HG03575 (cell line): ENCODE results near the gene ESPNL.

Experiments used
- ATAC-seq: cut with Tn5 transposase; IDR thresholded peaks from one replicate; pipeline ENCODE4 v1.9.1; 2021; ENCODE audit not compliant: unreplicated experiment, insufficient number of reproducible peaks, low FRiP score; ENCODE audit errors: extremely low read depth

The ESPNL gene

DNA sequence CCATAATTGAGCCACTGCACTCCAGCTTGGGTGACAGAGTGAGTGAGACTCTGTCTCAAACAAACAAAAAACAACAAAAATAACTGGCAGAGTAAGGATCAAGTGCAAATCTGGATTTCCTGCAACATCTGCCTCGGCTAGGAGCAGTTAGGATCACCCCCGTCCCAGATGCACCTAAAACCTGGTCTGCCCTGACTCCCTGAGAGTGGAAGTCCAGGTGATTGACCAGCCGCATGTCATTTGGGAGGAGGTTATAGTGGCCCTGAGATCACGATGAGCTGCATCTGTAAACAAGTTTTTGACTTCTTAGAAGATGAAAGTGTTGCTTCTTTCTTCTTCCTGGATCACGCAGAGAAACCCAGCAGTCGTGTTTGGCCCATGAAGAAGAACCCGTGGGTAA, 5.0 kb upstream of the ESPNL start:
- no peak for ATAC-seq

DNA sequence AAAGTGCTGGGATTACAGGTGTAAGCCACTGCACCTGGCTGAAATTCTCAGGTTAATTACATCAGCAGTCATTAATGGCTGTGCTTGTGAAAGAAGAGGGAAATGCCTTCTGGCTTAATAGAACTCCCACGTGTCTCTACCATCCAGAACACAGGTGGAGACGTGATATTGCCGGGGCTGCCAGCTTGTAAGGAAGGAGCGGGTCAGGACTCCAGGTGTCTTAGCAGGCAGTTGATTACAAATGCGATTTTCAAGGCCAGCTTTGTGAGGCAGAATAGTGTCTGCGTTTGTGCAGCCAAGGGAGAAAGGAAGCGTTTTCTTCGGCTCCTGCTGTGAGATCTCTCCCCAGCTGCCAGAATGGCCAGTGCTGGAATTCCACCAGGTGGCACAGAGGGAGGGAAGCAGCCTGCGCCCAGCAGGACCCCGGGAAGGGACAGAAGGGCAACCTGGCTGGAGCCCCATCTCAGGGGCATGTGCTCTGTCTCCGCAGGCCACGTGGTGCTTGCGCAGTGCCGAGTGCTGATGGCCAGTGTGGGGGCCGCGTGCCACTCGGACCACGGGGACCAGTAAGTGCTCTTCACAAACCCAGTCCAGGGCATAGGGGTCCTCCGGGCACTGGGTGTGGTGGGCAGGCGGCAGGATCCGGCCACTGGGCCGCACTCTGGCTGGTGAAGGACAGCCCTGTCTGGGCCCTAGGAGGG, 3.7 kb upstream of the ESPNL start:
- ATAC-seq, result no peak

DNA sequence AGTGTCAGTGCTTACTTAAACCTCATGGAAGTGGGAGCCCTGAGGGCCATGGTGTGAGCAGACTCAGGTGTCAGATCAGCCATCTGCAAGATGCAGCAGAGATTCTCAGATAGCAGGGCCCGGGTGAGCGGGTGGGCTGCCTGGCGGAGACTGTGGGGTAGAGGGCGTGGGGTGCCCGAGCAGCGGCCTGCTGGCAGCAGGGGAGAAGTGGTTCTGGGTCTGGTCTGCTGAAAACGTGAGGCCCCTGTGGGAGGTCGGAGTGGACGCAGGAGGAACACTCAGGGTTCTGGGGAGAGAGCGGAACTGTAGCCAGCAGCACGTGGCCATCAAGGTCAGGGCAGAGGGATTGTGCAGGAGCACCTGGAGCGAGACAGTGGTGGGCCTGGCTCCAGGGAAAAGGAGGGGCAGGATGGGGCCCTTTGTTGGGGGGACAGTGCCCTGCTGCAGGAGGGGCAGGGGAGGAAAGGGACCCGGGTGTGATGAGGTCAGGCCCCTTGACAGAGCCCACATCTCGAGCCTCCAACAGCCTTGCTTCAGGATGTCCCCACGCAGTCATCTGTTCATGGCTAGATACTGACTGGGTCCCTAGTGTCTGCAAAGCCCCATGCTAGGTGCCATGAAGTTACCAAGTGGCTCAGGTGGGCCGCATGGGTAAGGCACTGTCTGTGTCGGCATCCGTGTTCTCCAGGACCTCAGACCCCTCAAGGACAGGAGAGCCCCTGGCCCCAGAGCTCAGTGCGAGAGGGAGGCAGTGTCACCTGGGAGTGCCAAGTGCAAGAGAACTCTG, 2.7 kb upstream of the ESPNL start:
- ATAC-seq, result no peak

DNA sequence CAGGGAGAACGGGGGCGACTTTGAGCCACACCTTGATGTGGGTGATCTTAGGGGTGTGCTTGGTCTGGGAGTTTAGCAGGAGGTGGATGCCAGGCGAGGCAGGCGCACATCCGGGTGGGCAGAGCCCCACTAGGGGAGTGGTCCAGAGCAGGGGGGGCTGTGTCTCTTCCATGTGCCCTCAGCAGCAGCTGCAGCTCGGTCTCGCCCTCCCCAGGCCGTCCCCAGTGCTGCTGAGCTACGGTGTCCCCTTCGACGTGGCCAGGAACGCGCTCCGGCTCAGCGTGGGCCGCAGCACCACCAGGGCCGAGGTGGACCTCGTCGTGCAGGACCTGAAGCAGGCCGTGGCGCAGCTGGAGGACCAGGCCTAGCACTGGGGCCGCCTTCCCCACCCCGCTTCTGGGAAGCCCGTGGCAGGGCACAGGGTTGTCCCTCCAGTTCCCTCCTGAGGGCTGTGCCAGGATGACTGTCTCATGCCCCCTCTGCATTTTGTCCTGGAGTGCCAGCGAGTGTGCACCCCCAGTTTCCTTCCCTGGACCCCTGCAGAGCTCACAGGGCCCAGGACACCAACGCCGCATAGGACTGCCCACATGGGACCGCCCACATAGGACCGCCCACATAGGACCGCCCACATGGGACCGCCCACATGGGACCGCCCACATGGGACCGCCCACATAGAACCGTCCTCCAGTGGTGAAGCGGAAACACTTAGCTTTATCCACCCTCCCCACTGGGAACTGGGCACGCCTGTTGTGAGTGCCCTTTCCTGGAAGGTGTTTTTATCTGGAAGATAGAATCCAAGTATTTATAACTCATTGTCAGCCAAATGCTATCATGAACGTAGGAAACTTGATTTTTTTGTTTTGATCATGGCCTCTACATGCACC, 1.9 kb upstream of the ESPNL start:
- ATAC-seq, result no peak

DNA sequence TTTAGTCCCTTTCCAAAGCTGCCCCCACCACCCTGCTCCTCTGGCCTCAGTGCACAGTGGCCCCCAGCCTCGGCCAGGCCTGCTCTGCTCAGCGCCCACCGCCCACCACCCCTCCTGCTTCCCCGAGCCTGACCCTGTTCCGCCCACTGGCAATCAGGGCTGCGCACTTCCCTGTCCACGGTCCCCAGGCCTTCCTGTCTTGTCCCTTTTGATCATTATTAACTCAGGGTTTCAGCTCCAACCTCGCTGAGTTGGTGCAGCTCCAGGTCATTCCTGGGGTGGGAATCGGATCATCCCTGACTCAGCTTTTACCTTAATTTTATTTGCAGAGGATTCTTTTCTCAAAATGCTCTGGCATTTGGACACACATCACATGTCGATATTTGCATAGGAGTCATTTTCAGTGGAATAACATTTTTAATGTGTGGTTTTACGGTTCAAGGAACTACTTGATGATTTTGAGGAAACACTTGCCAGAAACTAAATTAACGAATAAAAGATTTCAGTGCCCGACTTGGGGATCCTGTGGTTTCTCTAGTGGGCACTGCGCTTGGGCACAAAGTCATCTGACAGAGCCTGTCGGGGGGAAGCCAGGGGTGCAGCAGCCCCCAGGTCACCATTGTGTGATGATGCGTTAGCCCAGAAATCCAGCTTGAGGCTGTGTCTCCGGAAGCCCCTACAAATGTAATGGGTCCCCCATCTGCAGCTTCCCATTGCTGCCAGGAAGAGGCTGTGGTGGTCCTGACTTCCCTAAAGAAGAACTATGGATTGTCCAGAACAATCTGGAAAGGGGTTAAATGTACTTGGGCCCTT, 1.0 kb upstream of the ESPNL start:
- no peak for ATAC-seq

DNA sequence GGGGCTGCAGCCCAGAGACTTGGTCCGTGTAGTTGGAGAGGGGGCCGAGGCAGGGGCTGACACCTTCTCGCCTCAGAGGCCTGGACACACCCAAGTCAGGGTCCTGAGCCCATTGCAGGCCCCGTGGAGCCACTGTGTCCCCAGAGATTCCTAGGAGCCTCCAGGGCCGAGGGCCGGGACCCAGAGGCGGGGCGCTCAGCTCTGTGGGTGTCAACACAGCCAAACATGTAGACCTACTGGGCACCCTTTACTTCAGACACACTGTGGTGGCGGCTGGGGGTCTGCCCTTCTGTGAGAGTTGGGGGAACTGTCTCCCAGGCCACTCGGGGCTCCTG, 459 bp upstream of the ESPNL start:
- no peak for ATAC-seq

DNA sequence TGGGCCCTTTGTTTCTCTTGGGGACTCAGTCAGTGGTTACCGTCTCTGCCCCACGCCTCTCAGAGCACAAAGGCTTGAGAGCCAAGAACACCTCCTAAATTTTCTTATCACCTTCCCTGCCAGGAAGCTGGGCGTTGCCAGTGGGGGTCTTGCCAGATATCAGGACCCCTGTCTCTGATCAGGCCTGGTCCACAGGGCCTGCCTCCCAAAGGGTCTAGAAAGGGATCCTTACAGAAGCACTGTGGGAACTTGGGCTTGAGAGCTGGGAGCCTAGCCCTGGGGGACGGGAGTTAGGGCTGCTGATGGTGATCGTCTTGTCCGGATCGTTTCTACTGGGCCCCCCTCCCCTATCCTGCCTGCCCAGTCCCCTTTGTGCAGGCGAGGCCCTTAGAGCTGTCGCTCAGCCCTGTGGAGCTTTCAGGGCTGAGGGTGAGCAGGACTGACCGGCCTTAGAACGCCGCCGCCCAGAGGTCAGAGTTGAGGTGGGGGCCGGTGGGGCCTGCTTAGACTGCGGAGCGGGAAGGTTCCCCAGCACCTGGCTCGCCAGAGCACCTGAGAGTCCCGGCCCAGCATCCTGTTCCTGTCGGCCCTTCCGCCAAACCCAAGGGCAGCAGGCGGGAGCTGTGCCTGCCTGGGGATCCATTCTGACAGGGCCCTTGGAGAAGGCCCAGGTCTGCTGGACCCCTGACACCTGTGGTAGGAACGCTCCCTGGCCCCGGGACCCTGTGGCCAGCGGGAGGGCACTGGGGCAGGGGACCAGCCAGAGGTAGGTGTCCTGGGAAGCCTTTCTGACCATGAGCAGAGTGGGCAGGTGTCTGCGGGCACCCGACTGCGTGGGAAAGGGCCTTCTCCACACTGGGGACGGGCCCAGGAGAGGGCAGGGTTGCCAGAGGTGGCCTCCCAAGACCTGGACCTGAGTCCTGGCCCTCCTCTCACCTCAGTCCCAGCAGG, 956 bp downstream of the ESPNL start:
- no peak for ATAC-seq

DNA sequence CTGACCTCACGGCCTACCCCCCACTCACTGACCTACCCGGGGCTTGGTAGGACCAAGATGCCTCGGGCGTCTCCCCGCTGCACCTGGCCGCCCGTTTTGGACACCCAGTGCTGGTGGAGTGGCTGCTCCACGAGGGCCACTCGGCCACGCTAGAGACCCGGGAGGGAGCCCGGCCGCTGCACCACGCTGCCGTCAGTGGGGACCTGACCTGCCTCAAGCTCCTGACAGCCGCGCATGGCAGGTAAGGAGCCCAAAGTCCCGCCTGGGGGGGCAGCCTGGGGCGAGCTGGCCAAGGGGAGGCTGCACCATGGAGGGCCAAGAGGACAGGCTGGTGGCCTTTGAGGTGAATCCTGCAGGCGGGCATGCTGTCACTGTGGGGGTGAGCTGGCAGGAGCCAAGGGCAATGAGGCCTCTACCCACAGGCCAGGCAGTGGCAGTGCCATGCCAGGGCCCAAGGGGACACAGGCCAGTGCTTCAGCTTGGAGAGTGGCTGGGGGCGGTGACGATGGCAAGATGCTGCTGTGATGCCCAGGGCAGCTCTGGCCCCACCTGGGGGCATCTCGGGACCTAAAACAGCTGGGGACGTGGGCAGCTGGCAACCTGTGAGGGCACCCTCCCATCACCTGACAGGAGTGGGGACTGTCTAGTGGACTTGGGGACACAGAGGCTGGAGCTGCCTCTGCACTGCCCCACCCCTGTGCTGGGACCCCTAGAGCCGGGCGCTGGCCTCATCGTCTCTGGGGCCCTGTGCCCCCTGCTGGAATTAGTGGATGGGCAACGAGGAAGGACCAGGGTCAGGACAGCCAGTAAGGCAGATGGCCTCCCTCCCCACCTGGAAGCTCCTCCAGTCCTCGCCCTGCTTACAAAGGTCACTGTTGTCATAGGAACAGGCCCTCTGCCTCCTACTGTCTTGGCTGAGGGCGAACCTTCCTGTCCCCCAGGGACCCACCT, 2.0 kb downstream of the ESPNL start:
- no peak for ATAC-seq

DNA sequence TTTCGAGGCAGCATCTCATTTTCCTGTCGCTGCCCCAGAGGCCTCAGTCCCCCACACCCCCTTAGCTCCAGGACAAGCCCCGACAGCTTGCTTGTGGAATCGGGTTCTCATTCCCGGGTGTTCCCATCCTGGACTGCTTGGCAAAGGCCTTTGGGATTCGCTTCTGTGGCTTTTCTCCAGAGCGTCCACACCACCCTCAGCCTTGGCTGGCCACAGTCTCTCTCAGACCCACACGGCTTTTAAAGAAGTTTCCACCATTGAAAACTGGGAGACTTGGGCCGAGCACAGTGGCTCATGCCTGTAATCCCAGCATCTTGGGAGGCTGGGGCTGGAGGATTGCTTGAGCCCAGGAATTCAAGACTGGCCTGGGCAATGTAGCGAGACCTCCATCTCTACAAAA, 2.7 kb downstream of the ESPNL start:
- no peak for ATAC-seq

DNA sequence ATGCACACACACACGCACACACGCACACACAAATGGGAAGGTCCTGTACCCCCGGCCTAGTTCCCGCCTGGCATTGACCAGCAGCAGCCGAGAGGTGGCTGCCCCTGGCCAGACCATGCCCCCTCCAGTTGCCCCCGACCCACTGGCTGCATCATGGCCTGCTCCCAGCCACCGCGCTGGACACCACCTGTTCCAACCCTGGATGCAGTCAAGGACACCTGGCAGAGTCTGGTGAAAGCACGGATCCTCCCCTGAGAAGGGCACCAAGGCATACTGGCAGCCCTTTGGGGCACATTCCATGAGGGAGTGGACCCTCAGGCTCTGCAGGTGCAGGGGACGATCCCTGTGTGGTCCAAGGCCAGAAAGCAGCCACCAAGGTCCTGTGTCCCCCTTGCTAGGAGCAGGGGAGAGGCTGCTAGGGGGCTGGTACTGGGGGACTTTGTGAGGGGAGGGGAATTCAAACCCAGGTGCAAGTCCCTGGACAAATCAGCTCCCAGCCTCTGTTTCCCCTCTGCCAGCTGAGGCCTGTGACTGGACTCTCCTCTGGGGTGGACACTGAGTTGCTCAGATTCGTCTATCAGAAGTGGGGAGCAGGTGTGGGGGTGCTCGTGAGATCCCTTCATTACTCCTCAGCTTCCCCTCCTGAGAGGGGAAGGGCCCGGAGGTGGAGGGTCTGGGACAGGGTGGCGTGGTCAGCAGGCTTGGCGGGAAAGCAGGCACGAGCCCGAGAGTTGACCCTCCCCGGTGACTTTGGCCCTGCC, 3.5 kb downstream of the ESPNL start:
- ATAC-seq, result no peak

DNA sequence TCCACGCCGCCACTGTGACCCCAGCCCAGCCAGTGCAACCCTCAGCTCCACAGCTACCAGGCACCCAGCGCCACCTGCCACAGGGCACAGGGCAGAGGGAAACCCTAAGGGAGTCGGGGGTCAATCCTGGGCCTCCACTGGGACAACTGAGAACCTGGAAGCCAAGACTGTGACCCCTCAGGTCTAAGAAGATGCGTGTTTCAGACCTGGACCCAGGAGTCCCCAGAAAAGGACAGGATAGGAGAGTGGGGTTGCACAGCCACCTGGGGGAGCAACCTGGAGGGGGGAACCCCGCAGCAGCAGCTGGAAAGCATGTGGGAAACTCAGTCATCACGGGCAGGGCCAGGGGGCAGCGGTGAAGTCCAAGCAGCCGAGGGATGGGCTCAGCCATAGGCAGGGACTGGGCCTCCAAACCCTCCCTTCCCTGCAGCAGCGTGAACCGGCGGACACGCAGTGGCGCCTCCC, 4.1 kb downstream of the ESPNL start:
- no peak for ATAC-seq

DNA sequence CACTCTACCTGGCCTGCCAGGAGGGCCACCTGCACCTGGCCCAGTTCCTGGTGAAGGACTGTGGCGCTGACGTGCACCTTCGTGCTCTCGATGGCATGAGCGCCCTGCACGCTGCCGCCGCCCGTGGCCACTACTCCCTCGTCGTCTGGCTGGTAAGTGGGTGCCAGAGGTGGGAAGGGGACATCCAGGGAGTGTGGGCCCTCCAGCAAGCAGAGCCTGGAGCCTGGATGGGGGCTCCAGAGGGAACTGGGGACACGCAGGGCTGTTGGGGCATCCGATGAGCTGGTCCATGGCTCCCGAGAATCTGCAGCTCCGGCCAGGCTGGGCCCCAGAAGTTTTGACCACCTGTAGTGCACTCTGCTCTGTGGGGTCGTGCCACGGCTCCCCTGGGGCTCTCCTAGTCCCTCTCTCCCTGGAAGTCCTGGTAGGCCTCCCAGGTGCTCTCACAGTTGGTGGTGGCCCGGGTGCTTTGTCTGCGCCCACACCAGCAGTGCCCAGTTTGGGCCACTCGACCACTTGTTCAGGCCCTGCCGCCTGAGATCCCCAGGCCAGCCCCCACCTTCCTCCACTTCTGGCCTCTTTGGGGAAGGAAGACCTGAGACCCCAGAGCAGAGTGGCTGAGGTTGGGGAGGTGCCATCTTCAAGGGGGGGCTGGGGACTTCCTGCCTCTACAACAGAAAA, 4.7 kb downstream of the ESPNL start:
- no peak for ATAC-seq

DNA sequence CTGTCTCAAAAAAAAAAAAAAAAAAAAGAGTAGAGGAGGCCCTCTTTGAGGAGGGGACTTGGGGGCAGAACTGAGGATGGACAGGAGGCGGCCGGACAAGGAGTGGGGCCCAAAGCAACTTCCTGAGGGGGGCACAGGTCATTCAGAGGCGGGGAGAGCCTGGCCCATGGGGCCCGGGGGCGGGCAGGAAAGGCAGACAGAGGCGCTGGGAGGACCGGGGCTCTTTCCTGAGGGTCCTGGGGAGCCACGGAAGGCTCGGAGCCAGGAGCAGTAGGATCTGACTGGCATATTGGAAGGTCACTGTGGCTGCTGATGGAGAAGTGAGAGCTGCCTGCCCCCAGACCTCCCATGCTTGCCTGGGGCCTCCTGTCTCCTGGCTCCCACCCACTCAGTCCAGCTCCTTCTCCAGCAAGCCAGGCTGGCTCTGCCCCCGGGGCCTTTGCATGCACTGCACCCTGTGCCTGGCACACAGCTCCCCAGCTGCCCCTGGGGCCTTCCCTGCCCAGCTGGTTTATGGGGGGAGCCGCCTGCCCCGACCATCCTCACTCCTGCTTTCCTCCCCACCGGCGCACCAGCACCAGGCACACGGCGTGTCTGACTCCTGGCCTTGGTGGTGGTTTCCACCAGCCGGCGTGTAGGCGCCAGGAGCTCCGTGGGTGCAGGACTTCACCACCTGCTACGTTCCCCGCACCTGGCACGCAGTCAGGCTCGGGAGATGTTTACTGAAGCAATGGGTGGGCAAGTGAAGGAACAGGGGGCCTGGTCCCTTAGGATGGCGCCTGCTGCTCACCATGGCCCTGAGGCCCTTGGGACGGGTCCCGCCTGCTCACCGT, 5.6 kb downstream of the ESPNL start:
- ATAC-seq, result no peak

DNA sequence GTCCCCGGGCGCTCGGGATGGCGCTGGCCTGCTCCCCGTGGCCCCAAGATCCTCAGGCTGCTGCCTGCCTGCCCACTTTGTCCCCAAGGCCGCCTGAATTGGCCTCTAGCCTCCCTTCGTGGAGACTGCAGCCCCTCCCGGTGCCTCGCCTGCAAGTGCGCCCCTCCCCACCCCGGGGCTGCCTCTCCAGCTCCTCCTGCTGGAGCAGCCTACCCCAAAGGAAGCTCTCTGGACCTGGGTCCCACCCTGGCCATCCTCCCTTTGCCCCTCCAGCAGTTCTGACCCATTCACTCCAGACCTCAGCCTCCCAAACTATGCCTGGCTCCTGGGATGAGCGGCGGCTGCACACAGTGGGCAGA, 6.2 kb downstream of the ESPNL start:
- ATAC-seq, result no peak
